RWPE1 (cell line): ENCODE data around the gene TBRG4.

Source experiments
- CTCF ChIA-PET: fragments of 350-600 bp; sonication (Branson Sonifier 250); formaldehyde crosslinking; extraction: SDS; loops from one replicate; lab custom pipeline; 2021; lab: Yijun Ruan, JAX
- POLR2A ChIA-PET: fragments of 400-600 bp; formaldehyde crosslinking; extraction: SDS; loops from one replicate; lab custom pipeline; 2020; ENCODE audit warnings: antibody characterized with exemption; ENCODE audit not compliant: low non-redundant PET; lab: Yijun Ruan, JAX
- DNase-seq: peaks from one replicate; pipeline ENCODE4 v3.0.0; 2012; ENCODE audit warnings: low spot score
- H3K27ac ChIP-seq: fragments of 450-650 bp; 2 replicates; pipeline ENCODE4 v1.5.1; 2017
- TF ChIP-seq, protein P1 (sequence below): fragments of 450-650 bp; conservative IDR thresholded peaks from 2 replicates; pipeline ENCODE4 v1.5.1; 2017; ENCODE audit warnings: low read depth, mild to moderate bottlenecking

TBRG4 gene

DNA sequence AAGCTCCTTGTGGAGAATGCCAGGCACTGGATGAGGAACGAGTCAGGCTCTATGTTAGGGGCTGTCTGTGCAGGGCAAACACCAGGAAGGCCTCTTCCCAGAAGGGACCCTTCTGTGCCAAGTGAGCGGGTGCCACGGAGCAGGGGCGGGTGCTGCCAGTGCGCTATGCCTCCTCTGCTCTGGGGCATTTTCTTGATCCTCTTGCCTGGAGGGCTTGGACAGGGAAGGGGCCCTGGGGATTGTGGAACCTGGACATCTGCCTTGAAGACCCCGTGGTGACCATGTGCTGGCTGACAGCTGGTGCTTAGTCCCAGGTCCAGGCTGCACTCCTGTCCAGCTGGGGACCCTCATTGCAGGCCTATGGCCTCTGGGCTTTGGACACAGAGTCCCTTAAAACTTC, 15.4 kb upstream of the TBRG4 start:
- no peak overlapping the region for H3K27ac ChIP-seq
- no peak for DNase-seq
- CTCF ChIA-PET = no interaction called here
- TF ChIP-seq, protein P1, sequence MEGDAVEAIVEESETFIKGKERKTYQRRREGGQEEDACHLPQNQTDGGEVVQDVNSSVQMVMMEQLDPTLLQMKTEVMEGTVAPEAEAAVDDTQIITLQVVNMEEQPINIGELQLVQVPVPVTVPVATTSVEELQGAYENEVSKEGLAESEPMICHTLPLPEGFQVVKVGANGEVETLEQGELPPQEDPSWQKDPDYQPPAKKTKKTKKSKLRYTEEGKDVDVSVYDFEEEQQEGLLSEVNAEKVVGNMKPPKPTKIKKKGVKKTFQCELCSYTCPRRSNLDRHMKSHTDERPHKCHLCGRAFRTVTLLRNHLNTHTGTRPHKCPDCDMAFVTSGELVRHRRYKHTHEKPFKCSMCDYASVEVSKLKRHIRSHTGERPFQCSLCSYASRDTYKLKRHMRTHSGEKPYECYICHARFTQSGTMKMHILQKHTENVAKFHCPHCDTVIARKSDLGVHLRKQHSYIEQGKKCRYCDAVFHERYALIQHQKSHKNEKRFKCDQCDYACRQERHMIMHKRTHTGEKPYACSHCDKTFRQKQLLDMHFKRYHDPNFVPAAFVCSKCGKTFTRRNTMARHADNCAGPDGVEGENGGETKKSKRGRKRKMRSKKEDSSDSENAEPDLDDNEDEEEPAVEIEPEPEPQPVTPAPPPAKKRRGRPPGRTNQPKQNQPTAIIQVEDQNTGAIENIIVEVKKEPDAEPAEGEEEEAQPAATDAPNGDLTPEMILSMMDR = no peak
- POLR2A ChIA-PET = no interaction called here

DNA sequence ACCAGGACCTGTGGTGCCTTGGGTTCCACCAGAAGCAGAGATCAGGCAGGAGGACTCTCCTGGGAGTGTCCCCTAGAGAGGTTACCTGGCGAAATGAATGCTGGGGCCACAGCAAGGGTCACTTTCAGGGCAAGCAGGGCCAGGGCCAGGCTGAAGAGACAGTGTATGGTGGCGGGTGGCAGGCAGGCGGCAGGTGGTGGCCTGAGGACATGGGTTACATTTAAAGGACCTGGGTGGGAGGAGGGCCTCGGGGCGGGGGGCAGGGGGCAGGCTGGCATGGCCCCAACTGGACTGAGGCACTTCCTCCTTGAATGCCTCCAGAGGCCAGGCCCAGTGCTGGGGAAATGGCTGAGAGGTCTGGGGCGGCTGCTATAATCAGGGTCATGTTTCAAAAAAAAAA, 14.7 kb upstream of the TBRG4 start:
- TF ChIP-seq, protein P1 = no peak
- no peak overlapping the region for H3K27ac ChIP-seq
- ChIA-PET CTCF (interaction anchor here (1.2 kb wide), 1 partner anchor 10 kb away, joined by 12 read pairs; no protein-coding TSS in a partner anchor), POLR2A (no interaction called here)
- no peak for DNase-seq

GRCh38 chr7:45125193-45125904, 13.9 kb upstream of the TBRG4 start:
- no peak overlapping the region for H3K27ac ChIP-seq
- TF ChIP-seq, protein P1 = no peak
- CTCF ChIA-PET = interaction anchor here (0.5 to 1.2 kb wide), 2 partner anchors 11 to 266 kb away, joined by 3 to 12 read pairs; no protein-coding TSS in a partner anchor
- POLR2A ChIA-PET = no interaction called here
- DNase-seq = no peak

GRCh38 chr7:45123913-45124710, 12.6 kb upstream of the TBRG4 start:
- ChIA-PET CTCF (no interaction called here), POLR2A (no interaction called here)
- DNase-seq = no peak
- TF ChIP-seq, protein P1 = no peak
- no peak overlapping the region for H3K27ac ChIP-seq

GRCh38 chr7:45122975-45123860, 11.7 kb upstream of the TBRG4 start:
- ChIA-PET CTCF (interaction anchor here (0.6 kb wide), 1 partner anchor 149 kb away, joined by 3 read pairs; no protein-coding TSS in a partner anchor), POLR2A (no interaction called here)
- no peak overlapping the region for H3K27ac ChIP-seq
- TF ChIP-seq, protein P1 = no peak
- DNase-seq = no peak

GRCh38 chr7:45119550-45119949, 8.1 kb upstream of the TBRG4 start:
- CTCF ChIA-PET = no interaction called here
- POLR2A ChIA-PET = no interaction called here
- no peak overlapping the region for H3K27ac ChIP-seq
- TF ChIP-seq, protein P1 = no peak
- DNase-seq = no peak
